GM10248 (cell line): ENCODE data around the gene PCSK6.

ENCODE experiments used
- CTCF ChIA-PET: fragments of 300-600 bp; sonication (Branson Sonifier 250); formaldehyde crosslinking; extraction: SDS; loops from one replicate; lab custom pipeline; 2021; ENCODE audit warnings: antibody characterized with exemption; lab: Yijun Ruan, JAX
- POLR2A ChIA-PET: fragments of 350-650 bp; sonication (Branson Sonifier 250); formaldehyde crosslinking; extraction: SDS; loops from one replicate; lab custom pipeline; 2020; ENCODE audit warnings: antibody characterized with exemption; lab: Yijun Ruan, JAX
- DNase-seq: peaks from one replicate; pipeline ENCODE4 v3.0.0; 2012; ENCODE audit errors: extremely low spot score
- CTCF ChIP-seq: IDR thresholded peaks from 2 replicates; pipeline ENCODE4 v1.5.1; 2012; ENCODE audit warnings: mild to moderate bottlenecking, low read depth; ENCODE audit errors: extremely low read depth, missing control alignments, control extremely low read depth

Gene PCSK6

GRCh38 chr15:101303408-101303807 is 186.1 kb downstream of the PCSK6 start:
- TF ChIP-seq CTCF = no peak
- DNase-seq = no peak
- CTCF ChIA-PET = interaction anchor here (1.0 to 4.9 kb wide), 8 partner anchors 8 to 337 kb away, joined by 3 to 42 read pairs (median 4); partner anchors contain the start of gene SNRPA1
- POLR2A ChIA-PET = no interaction called here

- ChIA-PET POLR2A (no interaction called here), CTCF (interaction anchor here (1.3 to 8.1 kb wide), 5 partner anchors 8 to 353 kb away, joined by 3 to 89 read pairs (median 6); no protein-coding TSS in a partner anchor)
- TF ChIP-seq CTCF = no peak
- no peak for DNase-seq
These were observed 192.8 kb downstream of the PCSK6 start for GRCh38 chr15:101296418-101297405.

- CTCF ChIA-PET = interaction anchor here (1.1 to 8.1 kb wide), 5 partner anchors 8 to 345 kb away, joined by 3 to 89 read pairs (median 4); no protein-coding TSS in a partner anchor
- no peak for TF ChIP-seq CTCF
These were observed 193.8 kb downstream of the PCSK6 start for GRCh38 chr15:101295607-101296161.

GRCh38 chr15:101294731-101295606 is 194.5 kb downstream of the PCSK6 start, which contains the start of gene SNRPA1:
Gene SNRPA1, minus strand, starts transcription at chr15:101295248. Its CDS starts 70 bp downstream, at chr15:101295178.
- POLR2A ChIA-PET = interaction anchor here (0.7 kb wide), 2 partner anchors 12 to 242 kb away, joined by 3 read pairs; no protein-coding TSS in a partner anchor
- CTCF ChIA-PET = interaction anchor here (1.1 to 8.1 kb wide), 7 partner anchors 9 to 346 kb away, joined by 3 to 89 read pairs (median 3); no protein-coding TSS in a partner anchor
- peak; percentile 98 for DNase-seq
- no peak for TF ChIP-seq CTCF

More at GRCh38 chr15:101295607-101296161, 193.8 kb downstream of the PCSK6 start:
- no peak for DNase-seq
- POLR2A ChIA-PET = interaction anchor here (0.7 kb wide), 1 partner anchor 241 kb away, joined by 3 read pairs; no protein-coding TSS in a partner anchor

- POLR2A ChIA-PET = interaction anchor here (0.5 kb wide), 1 partner anchor 693 kb away, joined by 5 read pairs; no protein-coding TSS in a partner anchor
- TF ChIP-seq CTCF = no peak
- DNase-seq = no peak
- CTCF ChIA-PET = interaction anchor here (0.8 to 8.1 kb wide), 7 partner anchors 8 to 362 kb away, joined by 3 to 89 read pairs (median 4); no protein-coding TSS in a partner anchor
These were observed 196.4 kb downstream of the PCSK6 start for GRCh38 chr15:101293122-101293521.
